ENCODE results near the gene ARMC9. TPM values are rescaled to one million over a fixed set of nuclear protein-coding genes. Genes with fewer than 3 reads are reported as not detected.

Gene ARMC9
- total RNA-seq, 6 donors from 2014 or later: 26.7 to 145 (median 61.0) TPM

DNA sequence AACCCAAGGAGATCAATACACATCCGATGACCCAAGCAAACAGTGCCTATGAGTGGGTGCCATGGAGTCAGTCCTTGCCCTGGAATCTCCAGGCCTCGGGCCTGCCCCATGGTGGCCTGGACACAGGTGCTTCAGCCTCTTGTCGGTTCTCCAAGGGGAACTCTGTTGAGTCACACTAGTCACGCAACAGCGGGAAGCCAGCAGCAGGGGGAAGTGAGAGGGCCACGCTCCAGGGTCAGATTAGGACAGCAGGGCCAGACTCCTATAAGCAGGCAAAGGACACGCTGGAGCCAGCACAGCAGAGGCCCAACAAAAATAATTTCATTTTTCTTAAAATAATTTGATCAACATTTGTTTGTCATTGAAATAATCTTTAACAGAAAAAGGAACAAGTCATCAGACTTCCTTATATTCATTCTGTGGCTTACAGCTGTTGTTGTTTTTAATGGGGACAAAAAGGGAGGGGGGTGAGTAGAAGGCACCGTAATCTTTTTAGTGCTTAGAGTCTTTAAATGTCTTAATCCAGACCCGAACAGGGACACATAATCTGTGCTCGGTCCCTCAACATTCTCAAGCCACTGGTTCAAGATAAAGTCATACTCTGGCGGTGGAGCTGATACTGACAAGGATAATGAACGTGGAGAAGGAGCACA is 16.4 kb upstream of the ARMC9 start:
- Histone ChIP-seq H3K4me1 (peaks cover 22 to 33% (median 24%) of the 10 kb centered on the region in 4 donors), H3K4me3 (no peak overlapping the region), H3K27me3 (no peaks in the 10 kb centered on the region), H3K27ac (peak overlapping the region in 3 of 4 donors; percentile 17 to 74 (median 33)), H3K9me3 (no peaks in the 10 kb centered on the region), H3K36me3 (no peaks in the 10 kb centered on the region)
- DNase-seq (peak in 1 of 2 donors; percentile 90), ATAC-seq (ENCODE audit: low FRiP score in 2 of 2) (peak; percentile 76 to 86)
- WGBS, 2 donors: 55 to 60% methylated on average over 10 to 12 of the region's 12 CpGs
- peak in 2 of 4 donors; percentile 24 to 56 for TF ChIP-seq EP300 (IDR thresholded peaks at IDR 0.05)
- TF ChIP-seq POLR2AphosphoS5 (IDR thresholded peaks at IDR 0.05): peak in 1 of 2 donors; percentile 65
- no peak for TF ChIP-seq POLR2A (IDR thresholded peaks at IDR 0.05)
- peak in 1 of 6 experiments; percentile 17 for TF ChIP-seq CTCF (IDR thresholded peaks at IDR 0.05)

GRCh38 chr2:231182513-231182899 is 15.9 kb upstream of the ARMC9 start:
- Histone ChIP-seq H3K27ac (peak overlapping the region in 3 of 4 donors; percentile 17 to 74 (median 33)), H3K27me3 (no peaks in the 10 kb centered on the region), H3K4me3 (no peak overlapping the region), H3K9me3 (no peaks in the 10 kb centered on the region), H3K36me3 (no peaks in the 10 kb centered on the region), H3K4me1 (peaks cover 22 to 33% (median 24%) of the 10 kb centered on the region in 4 donors)
- no peak for DNase-seq
- TF ChIP-seq POLR2A (IDR thresholded peaks at IDR 0.05) (no peak), CTCF (IDR thresholded peaks at IDR 0.05) (no peak), POLR2AphosphoS5 (IDR thresholded peaks at IDR 0.05) (no peak), EP300 (IDR thresholded peaks at IDR 0.05) (no peak)
- ATAC-seq (ENCODE audit: low FRiP score in 2 of 2): no peak
- 80 to 84% methylated on average over 8 of the region's 8 CpGs for WGBS, 2 donors

DNA sequence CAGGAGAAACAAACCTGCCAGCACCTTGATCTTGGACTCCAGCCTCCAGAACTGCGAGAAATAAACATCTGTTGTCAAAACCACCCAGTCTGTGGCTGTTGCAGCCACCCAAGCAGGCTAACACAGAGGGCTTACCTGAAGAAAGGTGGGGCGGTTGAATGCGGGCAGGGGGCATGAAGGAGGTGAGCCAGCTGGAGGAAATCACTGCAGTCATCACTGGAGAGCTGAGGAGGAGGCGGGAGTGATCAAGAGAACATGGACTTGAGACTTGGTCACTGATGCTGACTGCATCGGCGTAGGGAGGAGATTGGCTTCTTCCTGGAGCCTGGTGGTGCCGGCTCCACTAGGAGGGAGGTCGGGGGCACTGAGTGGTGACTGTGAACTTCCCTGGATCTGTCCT is 14.6 kb upstream of the ARMC9 start:
- Histone ChIP-seq H3K36me3 (no peaks in the 10 kb centered on the region), H3K27me3 (no peaks in the 10 kb centered on the region), H3K9me3 (no peaks in the 10 kb centered on the region), H3K4me1 (peaks cover 22 to 33% (median 24%) of the 10 kb centered on the region in 4 donors), H3K27ac (no peak overlapping the region), H3K4me3 (no peak overlapping the region)
- DNase-seq (no peak), ATAC-seq (ENCODE audit: low FRiP score in 2 of 2) (no peak)
- TF ChIP-seq POLR2A (IDR thresholded peaks at IDR 0.05): no peak
- no peak for TF ChIP-seq CTCF (IDR thresholded peaks at IDR 0.05)
- TF ChIP-seq POLR2AphosphoS5 (IDR thresholded peaks at IDR 0.05): no peak
- no peak for TF ChIP-seq EP300 (IDR thresholded peaks at IDR 0.05)
- 93 to 94% methylated on average over 8 of the region's 8 CpGs for WGBS, 2 donors

GRCh38 chr2:231184319-231184718 is 14.1 kb upstream of the ARMC9 start:
- Histone ChIP-seq H3K4me3 (no peak overlapping the region), H3K36me3 (no peaks in the 10 kb centered on the region), H3K4me1 (peaks cover 22 to 33% (median 24%) of the 10 kb centered on the region in 4 donors), H3K9me3 (no peaks in the 10 kb centered on the region), H3K27ac (no peak overlapping the region), H3K27me3 (no peaks in the 10 kb centered on the region)
- ATAC-seq (ENCODE audit: low FRiP score in 2 of 2) (no peak), DNase-seq (no peak)
- TF ChIP-seq POLR2A (IDR thresholded peaks at IDR 0.05) (no peak), CTCF (IDR thresholded peaks at IDR 0.05) (no peak), POLR2AphosphoS5 (IDR thresholded peaks at IDR 0.05) (no peak), EP300 (IDR thresholded peaks at IDR 0.05) (no peak)
- 90 to 98% methylated on average over 1 to 4 of the region's 4 CpGs for WGBS, 2 donors

Data from upper lobe of left lung (tissue), 6 donors.